GM20431 (cell line): Measurements from ENCODE around the gene XPOT.
"Not testable (repeated sequence)": the region's sequence is repeated elsewhere in the genome, so short reads cannot be mapped to it uniquely, and the experiment has no call there.

ENCODE experiments used
- in situ Hi-C: fragments of 300-500 bp; cut with MseI, MboI; formaldehyde crosslinking; loops from one replicate; pipeline ENCODE4 v1.15.0; 2020; ENCODE audit warnings: low sequenced_read_pairs; ENCODE audit not compliant: unreplicated experiment

The XPOT gene, protein sequence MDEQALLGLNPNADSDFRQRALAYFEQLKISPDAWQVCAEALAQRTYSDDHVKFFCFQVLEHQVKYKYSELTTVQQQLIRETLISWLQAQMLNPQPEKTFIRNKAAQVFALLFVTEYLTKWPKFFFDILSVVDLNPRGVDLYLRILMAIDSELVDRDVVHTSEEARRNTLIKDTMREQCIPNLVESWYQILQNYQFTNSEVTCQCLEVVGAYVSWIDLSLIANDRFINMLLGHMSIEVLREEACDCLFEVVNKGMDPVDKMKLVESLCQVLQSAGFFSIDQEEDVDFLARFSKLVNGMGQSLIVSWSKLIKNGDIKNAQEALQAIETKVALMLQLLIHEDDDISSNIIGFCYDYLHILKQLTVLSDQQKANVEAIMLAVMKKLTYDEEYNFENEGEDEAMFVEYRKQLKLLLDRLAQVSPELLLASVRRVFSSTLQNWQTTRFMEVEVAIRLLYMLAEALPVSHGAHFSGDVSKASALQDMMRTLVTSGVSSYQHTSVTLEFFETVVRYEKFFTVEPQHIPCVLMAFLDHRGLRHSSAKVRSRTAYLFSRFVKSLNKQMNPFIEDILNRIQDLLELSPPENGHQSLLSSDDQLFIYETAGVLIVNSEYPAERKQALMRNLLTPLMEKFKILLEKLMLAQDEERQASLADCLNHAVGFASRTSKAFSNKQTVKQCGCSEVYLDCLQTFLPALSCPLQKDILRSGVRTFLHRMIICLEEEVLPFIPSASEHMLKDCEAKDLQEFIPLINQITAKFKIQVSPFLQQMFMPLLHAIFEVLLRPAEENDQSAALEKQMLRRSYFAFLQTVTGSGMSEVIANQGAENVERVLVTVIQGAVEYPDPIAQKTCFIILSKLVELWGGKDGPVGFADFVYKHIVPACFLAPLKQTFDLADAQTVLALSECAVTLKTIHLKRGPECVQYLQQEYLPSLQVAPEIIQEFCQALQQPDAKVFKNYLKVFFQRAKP

DNA sequence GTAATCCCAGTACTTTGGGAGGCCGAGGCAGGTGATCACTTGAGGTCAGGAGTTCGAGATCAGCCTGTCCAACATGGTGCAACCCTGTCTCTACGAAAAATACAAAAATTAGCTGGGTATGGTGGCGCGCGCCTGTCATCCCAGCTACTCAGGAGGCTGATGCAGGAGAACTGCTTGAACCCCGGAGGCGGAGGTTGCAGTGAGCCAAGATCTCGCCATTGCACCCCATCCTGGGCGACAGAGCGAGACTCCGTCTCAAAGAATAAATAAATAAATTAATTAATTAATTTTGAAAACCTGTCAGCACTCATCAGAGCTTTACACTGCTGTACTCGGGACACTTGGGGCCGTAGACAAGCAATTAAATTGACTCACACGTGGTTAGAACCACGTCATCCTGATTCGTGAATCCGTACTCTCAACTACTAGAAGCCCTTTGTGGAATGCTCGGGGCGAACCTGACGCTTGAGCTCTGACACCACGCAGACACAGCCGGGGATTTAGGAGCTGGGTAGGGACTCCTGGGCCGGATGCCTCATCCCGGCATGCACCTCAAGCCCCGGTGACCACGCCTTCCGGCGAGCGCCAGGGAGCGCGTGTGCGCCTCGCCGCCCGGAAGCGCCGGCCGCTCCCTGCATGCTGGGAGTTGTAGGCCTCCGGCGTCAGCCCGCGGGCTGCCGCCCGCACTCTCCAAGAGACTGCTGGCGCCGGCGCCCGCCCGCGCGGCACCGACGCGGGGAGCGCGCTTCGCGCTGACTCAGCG is at the start of gene XPOT:
Gene XPOT, plus strand, starts transcription at position 686 of the 763 bp plus-strand sequence. CDS start 5,644 bp downstream, outside the sequence.
- in situ Hi-C loops, result no loop called here

DNA sequence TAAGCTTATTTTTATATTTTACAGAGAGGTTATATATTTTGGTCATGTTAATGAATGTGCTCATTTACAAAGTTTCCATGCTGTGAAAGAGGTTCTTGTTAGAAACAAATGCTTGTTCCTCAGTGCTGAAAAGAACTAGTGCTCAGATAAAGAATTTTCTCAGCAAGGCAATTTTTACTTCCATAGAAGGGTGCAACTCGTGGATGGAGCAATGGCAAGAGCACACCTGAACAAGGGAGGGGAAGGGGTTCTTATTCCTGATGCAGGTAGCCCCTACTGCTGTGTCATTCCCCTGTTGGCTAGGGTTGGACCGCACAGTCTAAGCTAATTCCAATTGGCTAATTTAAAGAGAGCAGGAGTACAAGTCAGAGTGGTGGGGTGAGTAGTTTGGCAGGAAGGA is 48.0 kb upstream of the XPOT start:
- in situ Hi-C loops, result not testable (repeated sequence)

DNA sequence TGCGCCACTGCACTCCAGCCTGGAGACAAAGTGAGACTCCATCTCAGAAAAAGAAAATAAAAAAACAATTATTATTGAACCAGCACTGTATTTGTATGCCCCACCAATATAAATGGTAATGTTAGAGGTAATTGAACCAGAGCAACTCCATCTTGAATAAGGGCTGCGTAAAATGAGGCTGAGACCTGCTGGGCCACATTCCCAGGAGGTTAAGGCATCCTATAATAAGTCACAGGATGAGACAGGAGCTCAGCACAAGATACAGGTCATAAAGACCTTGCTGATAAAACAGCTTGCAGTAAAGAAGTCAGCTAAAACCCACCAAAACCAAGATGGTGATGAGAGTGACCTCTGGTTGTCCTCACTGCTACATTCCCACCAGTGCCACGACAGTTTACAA is 43.0 kb upstream of the XPOT start:
- in situ Hi-C loops, result not testable (repeated sequence)

DNA sequence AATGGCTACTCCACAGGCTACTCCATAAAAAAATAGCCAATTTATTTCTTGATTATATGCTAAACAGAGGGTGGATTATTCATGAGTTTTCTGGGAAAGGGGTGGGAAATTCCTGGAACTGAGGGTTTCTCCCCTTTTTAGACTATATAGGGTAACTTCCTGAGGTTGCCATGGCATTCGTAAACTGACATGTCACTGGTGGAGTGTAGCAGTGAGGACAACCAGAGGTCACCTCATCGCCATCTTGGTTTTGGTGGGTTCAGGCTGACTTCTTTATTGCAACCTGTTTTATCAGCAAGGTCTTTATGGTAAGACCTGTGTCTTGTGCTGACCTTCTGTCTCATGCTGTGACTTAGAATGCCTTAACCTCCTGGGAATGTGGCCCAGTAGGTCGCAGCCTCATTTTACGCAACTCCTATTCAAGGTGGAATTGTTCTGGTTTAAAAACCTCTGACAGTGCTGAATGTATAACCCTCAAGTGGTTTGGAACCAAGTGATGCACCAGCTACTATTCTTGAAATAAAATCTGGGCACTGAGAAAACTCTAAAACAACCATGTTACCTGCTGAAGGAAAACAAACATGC is 41.4 kb upstream of the XPOT start:
- in situ Hi-C loops, result no loop called here

DNA sequence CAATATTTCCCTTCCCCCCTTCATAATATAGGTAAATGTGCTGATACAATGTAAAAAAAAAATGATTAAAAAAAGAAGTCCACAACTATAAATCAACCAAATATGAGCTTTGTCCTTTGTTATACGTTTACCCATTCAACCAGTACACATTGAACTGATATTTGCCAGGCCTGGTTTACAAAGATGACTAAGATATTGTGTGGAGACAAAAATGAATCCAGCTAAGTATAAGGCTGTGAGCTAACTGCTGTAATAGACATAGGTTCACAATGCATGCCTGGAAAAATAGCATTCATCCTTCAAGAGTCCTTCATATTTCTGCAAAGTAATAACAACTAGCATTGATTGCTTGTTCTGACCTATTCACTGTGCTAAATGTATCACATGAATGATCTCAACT is 20.5 kb upstream of the XPOT start:
- in situ Hi-C loops, result no loop called here

DNA sequence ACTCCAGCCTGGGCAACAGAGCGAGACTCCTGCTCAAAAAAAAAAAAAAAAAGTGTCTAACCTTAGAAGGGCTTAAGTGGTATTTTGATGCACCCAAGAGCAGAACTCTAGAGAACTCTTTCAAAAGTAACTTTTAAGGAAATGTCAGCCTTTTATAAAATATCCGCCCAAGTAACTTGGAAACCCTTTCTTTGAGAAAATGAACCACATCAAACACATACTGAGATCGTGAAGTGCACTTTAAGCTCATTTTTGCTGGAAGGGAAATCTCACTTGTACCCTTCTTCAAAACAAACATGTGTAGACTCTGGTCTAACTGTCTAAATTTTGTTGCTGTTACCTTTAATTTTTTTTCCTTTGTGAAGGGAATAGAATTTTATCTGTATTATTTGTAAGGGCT is 19.2 kb upstream of the XPOT start:
- in situ Hi-C loops, result no loop called here

DNA sequence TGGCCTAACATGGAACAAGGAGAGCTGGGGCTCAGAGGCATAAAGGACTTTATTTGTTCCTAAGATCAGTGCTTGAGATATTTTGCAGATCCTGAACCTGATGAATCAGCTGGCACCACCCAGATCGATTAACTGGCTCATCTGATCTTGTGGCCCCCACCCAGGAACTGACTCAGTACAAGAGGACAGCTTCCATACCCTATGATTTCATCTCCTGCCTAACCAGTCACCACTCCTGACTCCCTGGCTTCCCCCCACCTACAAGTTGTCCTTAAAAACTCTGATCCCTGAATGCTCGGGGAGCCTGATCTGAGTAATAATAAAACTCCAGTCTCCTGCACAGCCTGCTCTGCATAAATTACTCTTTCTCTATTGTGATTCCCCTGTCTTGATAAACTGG is 18.7 kb upstream of the XPOT start:
- in situ Hi-C loops, result no loop called here

DNA sequence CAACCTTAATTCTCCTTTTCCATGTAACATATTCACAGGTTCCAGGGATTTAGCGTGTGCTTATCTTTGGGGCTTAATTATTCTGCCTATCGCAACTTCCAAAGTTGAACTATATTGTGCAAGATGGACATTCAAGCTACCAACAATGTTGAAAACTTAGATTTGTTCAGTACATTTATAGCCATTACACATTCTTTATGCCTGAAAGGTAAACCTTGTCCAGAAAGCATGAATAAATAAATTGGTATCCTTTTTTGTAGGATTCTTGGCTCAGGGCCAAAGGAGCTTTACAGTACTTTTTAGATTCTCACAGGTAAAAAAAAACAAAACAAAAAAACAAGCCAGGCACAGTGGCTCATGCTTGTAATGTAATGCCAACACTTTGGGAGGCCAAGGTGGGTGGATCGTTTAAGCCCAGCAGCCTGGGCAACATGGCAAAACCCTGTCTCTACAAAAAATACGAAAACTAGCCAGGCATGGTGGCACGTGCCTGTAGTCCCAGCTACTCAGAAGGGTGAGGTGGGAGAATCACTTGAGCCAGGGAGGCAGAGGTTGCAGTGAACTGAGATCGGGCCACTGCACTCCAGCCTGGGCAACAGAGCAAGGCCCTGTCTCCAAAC is 16.9 kb upstream of the XPOT start:
- in situ Hi-C loops, result no loop called here

DNA sequence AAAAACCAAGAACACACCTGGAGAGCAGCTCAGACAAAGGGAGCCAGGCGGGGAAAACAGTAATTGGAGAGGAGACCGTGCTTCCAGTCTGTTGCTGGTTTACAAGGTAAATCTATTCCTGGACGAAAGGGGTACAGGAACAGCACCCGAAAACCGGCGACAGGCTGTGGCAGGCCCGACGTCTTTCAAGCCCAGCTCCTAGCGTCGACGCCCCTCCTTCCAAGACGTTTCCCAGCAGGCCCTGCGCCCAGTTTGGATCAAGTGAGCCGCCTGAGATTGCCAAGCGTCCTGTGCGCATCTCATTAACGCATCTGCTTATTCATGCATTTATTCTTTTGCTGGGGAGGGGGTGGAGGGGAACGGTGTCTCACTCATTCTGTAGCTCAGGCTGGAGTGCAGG is 15.0 kb upstream of the XPOT start:
- in situ Hi-C loops, result no loop called here

DNA sequence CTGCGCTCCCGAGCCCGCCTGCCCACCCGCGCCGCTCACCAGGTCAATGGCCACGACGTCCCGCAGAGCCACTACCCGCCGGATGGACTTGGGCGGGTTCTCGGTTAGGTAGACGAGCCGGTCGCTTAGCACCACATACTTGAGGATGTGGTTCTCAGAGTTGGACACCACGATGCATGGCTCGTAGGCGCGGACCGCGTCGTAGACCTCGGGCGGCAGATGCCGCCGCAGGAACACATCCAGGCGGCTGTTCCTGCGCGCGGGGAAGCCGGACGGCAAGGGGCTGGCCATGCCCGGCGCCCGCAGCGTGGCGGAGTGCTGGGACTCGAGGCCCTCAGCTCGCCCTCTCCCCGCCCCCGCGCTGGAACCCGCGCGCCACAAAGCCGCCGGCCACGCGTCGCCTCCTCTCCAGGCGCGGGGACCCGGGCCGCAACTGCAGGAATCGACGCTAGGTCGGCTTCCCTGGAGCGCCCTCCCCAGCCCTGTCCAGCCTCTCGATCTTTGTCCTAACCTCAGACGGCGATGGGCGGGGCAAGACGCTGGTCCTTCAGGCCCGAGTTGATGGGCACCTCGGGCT is 13.8 kb upstream of the XPOT start, which contains the start of gene C12orf56:
Gene C12orf56, minus strand, starts transcription at position 484 of the 577 bp plus-strand sequence. Its CDS starts 193 bp downstream, at position 291.
- in situ Hi-C loops, result no loop called here

DNA sequence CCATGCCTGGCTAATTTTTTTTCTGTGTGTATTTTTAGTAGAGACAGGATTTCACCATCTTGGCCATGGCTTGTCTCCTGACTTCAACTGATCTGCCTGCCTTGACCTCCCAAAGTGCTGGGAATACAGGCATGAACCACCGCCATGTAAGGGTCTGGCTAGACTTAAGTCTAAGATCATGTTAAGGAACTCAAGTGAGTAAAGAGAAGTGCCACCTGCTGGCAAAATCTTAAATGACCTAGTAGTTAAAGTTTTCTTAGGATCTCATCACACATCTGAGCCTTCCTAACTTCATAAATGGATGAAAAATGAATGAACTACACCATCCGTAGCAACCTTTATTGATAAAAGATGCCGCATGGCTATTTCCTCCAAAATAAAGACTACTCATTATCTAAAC is 12.0 kb upstream of the XPOT start:
- in situ Hi-C loops, result no loop called here

DNA sequence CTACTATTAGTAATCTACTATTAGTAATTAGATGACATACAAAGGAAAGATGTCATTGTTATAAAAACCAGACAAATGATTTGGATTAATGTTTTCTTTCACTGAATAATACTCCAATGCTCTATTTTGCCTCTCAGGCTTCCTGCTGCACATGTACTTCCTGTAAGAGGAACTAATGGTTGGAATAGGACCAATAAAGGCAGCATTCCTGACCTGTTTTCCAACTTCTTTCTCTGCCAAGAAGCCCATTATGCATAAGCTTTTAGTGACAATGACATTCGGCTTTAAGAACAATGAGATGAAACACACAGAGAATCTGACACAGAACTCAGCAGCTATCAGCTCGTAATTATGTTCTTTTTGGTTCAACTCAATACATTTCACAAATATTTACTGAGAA is 8.5 kb upstream of the XPOT start:
- in situ Hi-C loops, result no loop called here

DNA sequence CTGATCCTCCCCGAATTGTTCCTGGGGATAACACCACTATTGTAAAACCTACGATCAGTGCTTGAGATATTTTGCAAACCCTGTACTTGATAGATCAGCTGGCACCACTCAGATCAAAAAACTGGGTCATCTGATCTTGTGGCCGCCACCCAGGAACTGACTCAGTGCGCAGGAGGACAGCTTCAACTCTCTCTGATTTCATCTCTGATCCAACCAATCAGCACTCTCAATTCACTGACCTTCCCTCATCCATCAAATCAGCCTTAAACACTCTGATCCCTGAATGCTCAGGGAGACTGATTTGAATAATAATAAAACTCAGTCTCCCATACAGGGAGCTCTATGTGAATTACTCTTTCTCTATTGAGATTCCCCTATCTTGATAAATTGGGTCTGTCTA is 4.2 kb upstream of the XPOT start:
- in situ Hi-C loops, result no loop called here

DNA sequence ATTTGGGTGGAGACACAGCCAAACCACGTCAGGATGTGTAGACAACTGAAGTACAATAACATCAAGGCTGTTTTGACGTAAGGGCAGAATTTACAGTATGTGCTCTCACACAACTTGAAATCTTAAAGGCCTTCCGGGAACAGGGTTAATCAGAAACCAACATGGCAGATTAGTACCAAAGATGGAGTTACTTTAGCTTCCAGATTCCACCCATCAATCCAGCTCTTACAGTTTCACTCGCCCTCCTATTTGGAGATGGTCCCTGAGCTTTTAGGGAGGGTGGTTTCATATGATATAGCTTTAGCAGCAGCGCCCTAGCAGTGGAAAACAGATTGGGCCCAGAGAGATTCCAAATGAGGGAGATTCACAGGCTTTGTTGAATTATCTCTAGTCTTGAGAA is 2.0 kb upstream of the XPOT start:
- in situ Hi-C loops, result no loop called here

DNA sequence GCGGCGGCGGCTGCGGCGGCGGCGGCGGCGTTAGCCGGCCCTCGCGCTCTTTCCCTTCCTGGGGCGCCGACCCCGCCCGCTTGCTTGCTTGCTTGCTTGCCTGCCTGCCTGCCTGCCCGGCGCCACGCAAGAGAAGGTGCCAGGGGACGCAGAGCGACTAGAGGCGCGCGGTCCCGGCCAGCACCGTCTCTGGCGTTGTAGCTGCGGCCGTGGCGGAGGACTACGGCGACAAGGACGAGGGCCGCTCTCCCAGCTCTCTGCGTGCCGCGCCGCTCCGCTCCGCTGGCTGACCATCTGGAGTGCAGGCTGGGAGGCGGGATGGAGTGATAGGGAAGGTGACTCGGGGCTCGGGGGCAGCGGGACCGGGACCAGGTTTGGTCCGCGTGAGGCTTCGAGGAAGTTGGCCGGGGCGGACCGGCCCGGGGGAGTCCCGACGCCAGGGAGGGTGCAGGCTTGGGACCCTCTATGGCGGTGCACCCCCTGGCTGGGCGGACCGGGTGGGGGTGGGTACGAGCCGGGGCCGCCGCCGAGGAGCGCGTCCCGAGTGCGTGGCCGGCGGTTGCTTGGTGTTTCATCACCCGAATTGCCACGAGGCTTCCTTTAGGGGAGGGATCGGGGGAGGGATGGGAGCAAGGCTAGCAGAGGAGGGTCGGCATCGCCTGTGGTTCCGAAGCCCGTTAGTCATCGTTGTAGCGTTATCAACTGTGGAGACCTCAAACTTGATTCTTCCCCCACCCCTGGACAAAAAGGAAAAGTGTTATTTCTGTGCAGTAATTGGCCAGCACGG is 471 bp downstream of the XPOT start:
- in situ Hi-C loops, result no loop called here

DNA sequence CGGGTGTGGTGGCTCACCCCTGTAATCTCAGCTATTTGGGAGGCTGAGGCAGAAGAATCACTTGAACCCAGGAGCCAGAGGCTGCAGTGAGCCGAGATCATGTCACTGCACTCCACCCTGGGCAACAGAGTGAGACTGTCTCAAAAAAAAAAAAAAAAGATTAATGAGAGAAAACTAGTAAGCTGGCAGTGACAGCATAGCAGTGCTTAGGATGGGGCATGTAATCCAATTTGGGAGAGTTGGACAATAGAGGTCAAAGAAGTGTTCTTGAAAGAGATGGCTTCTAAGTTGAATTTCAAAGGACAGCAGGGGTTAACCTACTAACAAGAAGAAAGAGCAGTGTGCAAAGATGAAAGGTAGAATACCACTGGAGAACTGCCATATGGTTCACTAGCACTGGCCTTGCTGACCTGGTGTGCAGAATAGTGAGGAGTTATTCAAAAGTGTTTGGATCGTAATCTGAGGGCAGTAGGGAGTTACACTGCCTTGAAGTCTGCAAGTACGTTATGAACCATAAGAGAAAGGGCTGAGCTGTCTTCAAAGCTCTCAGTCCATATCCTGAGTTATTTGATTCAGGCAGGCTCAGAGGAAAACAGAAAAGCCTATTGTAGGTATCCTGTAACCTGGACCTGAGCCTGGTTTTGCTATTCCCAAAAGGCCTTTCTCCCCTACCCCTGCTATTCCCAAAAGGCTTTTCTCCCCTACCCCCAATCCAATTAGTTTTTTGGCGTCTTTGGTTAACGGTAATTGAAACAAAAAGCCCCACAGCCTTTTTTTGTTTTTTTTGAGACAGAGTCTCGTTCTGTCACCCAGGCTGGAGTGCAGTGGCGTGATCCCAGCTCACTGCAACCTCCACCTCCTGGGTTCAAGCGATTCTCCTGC is 3.4 kb downstream of the XPOT start:
- in situ Hi-C loops, result no loop called here

DNA sequence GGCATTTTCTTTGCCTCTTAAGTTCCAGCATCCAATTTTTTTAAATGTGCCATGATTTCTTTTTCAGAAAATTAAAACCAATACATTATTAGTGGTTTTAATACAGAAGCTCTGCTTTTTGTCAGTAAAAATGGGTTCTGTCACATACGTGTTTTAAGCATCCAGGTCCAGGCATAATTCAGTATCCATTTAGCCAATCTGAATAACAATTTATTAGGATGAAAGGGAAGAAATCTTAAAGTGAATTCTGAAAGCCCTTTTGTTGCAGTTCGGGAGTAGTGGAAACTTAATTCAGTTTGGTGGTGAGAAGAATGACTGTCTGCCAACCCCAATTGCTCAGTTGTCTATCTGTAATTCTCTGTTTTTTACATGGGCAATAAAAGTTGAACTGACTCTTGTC is 7.2 kb downstream of the XPOT start:
- in situ Hi-C loops, result no loop called here
